ENCODE results near the gene VEZF1. TPM values are rescaled to one million over a fixed set of nuclear protein-coding genes. Genes with fewer than 3 reads are reported as not detected.

The VEZF1 gene
- total RNA-seq, 5 donors from 2014 or later (not counting 1 experiment from before 2014, with no cell fraction given) = 43.1 to 68.1 (median 63.8) TPM

DNA sequence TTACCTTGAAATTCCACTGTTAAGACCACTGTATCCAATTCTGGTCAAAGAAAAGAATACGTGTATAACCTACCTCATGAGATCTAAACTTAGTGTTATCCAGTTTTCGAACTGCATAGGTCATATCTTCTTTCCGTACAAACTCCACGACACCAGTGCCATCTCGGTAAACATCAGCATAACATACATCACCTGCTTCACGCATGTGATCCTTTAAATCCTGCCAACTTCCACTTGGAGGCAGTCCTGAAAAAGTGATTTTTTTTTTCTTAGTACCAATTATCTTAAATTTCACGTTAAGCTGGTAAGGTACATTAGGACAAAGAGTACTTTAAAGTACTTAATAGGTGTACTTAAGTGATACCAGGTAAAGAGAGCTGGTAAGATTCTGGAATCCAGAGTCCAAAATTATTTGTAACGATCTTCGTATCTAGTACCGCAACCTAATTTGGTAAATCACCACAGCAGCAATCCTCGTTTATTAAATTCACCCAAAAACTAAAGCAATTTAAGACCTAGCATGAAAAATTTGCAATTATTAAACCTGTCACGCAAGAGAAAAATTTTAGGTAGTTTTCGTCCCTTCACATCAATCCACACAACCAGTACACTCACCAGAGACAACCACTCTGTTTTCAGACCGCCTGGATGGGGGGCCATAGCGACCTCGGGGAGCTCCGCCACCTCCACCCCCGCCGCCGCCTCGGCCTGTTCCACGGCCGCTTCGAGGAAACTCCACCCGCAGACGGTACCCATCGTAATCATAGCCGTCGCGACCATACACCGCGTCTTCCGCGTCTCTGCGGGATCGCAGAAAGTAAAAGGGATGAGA, 17.9 kb upstream of the VEZF1 start:
- Histone ChIP-seq H3K36me3 (ENCODE audit: control insufficient read depth in 2 of 2, extremely low read depth in 1 of 2, insufficient read depth in 1 of 2, low read length in 1 of 2) (peaks cover 0 to 36% of the 10 kb centered on the region in 2 donors), H3K27me3 (replicated peaks in 1 of 2; ENCODE audit: control insufficient read depth in 2 of 2, extremely low read depth in 1 of 2, insufficient read depth in 2 of 2, low read length in 1 of 2) (no peaks in the 10 kb centered on the region), H3K4me1 (ENCODE audit: control insufficient read depth in 1 of 2, extremely low read depth in 1 of 2, insufficient read depth in 2 of 2, low read length in 2 of 2) (peaks cover 26 to 30% of the 10 kb centered on the region in 2 experiments), H3K9me3 (no peaks in the 10 kb centered on the region), H3K27ac (ENCODE audit: low read length) (peak overlapping the region; percentile 96), H3K4me3 (ENCODE audit: control insufficient read depth in 1 of 2, extremely low read depth in 1 of 2, low read length in 1 of 2) (peak overlapping the region; percentile 96 to 100)
- Mint-ChIP-seq H3K4me1 (peaks cover 62 to 67% (median 65%) of the 10 kb centered on the region in 3 donors), H3K4me3 (peak overlapping the region; percentile 100), H3K36me3 (peaks cover 47% of the 10 kb centered on the region), H3K9me3 (no peaks in the 10 kb centered on the region), H3K27ac (peak overlapping the region; percentile 99), H3K27me3 (no peaks in the 10 kb centered on the region)
- ChIA-PET POLR2A (interaction anchor here (0.6 to 1.0 kb wide), 5 partner anchors 9 to 1104 kb away, joined by 3 to 8 read pairs (median 3); no protein-coding TSS in a partner anchor), CTCF (interaction anchor here (0.7 to 2.4 kb wide), 4 partner anchors 9 to 77 kb away, joined by 3 to 18 read pairs (median 6); partner anchors contain the start of gene DYNLL2 (in 1 of the 2))
- peak in 1 of 4 experiments; percentile 2 for ATAC-seq (replicated peaks in 1 of 4)
- 7% methylated on average over 22 of the region's 36 CpGs for WGBS (ENCODE audit: insufficient coverage)
- DNase-seq = peak in 4 of 35 experiments; percentile 17 to 45 (median 26)

GRCh38 chr17:58005031-58005727, 17.1 kb upstream of the VEZF1 start:
- Mint-ChIP-seq H3K4me3 (peak overlapping the region; percentile 100), H3K27me3 (no peaks in the 10 kb centered on the region), H3K4me1 (peaks cover 65 to 69% (median 67%) of the 10 kb centered on the region in 3 donors), H3K27ac (peak overlapping the region; percentile 99), H3K36me3 (peaks cover 49% of the 10 kb centered on the region), H3K9me3 (no peaks in the 10 kb centered on the region)
- Histone ChIP-seq H3K27me3 (replicated peaks in 1 of 2; ENCODE audit: control insufficient read depth in 2 of 2, extremely low read depth in 1 of 2, insufficient read depth in 2 of 2, low read length in 1 of 2) (no peaks in the 10 kb centered on the region), H3K4me3 (ENCODE audit: control insufficient read depth in 1 of 2, extremely low read depth in 1 of 2, low read length in 1 of 2) (peak overlapping the region in 1 of 2 donors; percentile 100), H3K9me3 (no peaks in the 10 kb centered on the region), H3K4me1 (ENCODE audit: control insufficient read depth in 1 of 2, extremely low read depth in 1 of 2, insufficient read depth in 2 of 2, low read length in 2 of 2) (peaks cover 26 to 30% of the 10 kb centered on the region in 2 experiments), H3K27ac (ENCODE audit: low read length) (peak overlapping the region; percentile 96), H3K36me3 (ENCODE audit: control insufficient read depth in 2 of 2, extremely low read depth in 1 of 2, insufficient read depth in 1 of 2, low read length in 1 of 2) (peaks cover 0 to 43% of the 10 kb centered on the region in 2 donors)
- WGBS (ENCODE audit: insufficient coverage) = 38% methylated on average over 11 of the region's 12 CpGs
- DNase-seq (no peak), ATAC-seq (replicated peaks in 1 of 4) (no peak)
- CTCF ChIA-PET = no interaction called here
- POLR2A ChIA-PET = interaction anchor here (0.9 kb wide), 2 partner anchors 8 to 59 kb away, joined by 3 read pairs; no protein-coding TSS in a partner anchor

DNA sequence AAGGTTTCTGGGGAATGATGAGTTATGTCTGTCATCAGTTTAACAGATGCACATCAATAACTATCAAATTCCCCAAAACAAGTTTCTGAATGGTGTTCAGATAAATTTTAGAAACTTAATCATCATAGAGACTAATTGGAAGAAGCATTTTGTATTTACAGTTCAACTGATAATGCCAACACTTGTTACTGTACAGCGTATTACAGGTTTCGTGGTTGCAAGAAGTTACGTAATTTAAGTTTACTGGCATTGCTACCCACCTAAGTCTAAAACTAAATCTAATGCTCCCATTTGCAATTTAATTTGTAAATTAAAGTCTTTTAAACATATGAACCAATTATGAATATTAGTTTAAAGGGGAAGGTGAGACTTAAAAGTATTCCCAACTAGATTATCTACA, 16.0 kb upstream of the VEZF1 start:
- Histone ChIP-seq H3K27ac (ENCODE audit: low read length) (no peak overlapping the region), H3K36me3 (ENCODE audit: control insufficient read depth in 2 of 2, extremely low read depth in 1 of 2, insufficient read depth in 1 of 2, low read length in 1 of 2) (peaks cover 0 to 52% of the 10 kb centered on the region in 2 donors), H3K4me3 (ENCODE audit: control insufficient read depth in 1 of 2, extremely low read depth in 1 of 2, low read length in 1 of 2) (no peak overlapping the region), H3K27me3 (replicated peaks in 1 of 2; ENCODE audit: control insufficient read depth in 2 of 2, extremely low read depth in 1 of 2, insufficient read depth in 2 of 2, low read length in 1 of 2) (no peaks in the 10 kb centered on the region), H3K9me3 (no peaks in the 10 kb centered on the region), H3K4me1 (ENCODE audit: control insufficient read depth in 1 of 2, extremely low read depth in 1 of 2, insufficient read depth in 2 of 2, low read length in 2 of 2) (peaks cover 26 to 30% of the 10 kb centered on the region in 2 experiments)
- H3K9me3 Mint-ChIP-seq = no peaks in the 10 kb centered on the region
- ATAC-seq (replicated peaks in 1 of 4) (no peak), DNase-seq (no peak)
- POLR2A ChIA-PET = no interaction called here
- H3K4me1 Mint-ChIP-seq = peaks cover 72 to 77% (median 76%) of the 10 kb centered on the region in 3 donors
- H3K27ac Mint-ChIP-seq = peak overlapping the region; percentile 61 to 66
- no CpG with 5 or more reads among the region's 3 CpGs for WGBS (ENCODE audit: insufficient coverage)
- H3K27me3 Mint-ChIP-seq = no peaks in the 10 kb centered on the region
- H3K36me3 Mint-ChIP-seq = peaks cover 49% of the 10 kb centered on the region
- CTCF ChIA-PET = no interaction called here
- H3K4me3 Mint-ChIP-seq = no peak overlapping the region

DNA sequence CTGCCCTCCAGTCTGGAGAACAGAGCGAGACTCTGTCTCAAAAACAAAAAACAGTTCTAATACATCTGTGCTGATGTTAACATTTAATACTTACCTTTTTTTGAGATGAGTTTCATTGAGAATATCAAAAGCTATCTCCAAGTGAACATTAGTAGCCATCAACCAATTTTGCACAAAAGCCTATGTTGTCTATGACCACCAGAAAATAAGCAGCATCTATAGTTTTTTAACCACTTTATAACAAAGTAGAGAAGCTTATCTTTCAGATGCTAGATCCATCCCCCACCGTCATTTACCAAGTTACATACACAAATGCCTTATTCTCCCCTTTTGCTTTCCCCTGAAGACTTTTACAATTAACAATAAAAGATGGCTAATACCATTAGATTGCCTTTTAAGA, 14.9 kb upstream of the VEZF1 start:
- CTCF ChIA-PET = interaction anchor here in 1 of 2 donors (1.8 to 8.6 kb wide), 3 partner anchors 9 to 145 kb away, joined by 8 to 68 read pairs (median 9); no protein-coding TSS in a partner anchor
- H3K36me3 ChIP-seq (ENCODE audit: control insufficient read depth in 2 of 2, extremely low read depth in 1 of 2, insufficient read depth in 1 of 2, low read length in 1 of 2) = peaks cover 0 to 52% of the 10 kb centered on the region in 2 donors
- no peak for ATAC-seq (replicated peaks in 1 of 4)
- Mint-ChIP-seq H3K27me3 (no peaks in the 10 kb centered on the region), H3K27ac (peak overlapping the region in 1 of 2 donors; percentile 49), H3K4me1 (peaks cover 68 to 79% (median 75%) of the 10 kb centered on the region in 3 donors), H3K36me3 (peaks cover 49% of the 10 kb centered on the region), H3K4me3 (peak overlapping the region in 1 of 3 donors; percentile 4), H3K9me3 (no peaks in the 10 kb centered on the region)
- 86% methylated on average over 1 of the region's 2 CpGs for WGBS (ENCODE audit: insufficient coverage)
- no peak overlapping the region for H3K27ac ChIP-seq (ENCODE audit: low read length)
- peaks cover 24% of the 10 kb centered on the region in 2 experiments for H3K4me1 ChIP-seq (ENCODE audit: control insufficient read depth in 1 of 2, extremely low read depth in 1 of 2, insufficient read depth in 2 of 2, low read length in 2 of 2)
- no peaks in the 10 kb centered on the region for H3K9me3 ChIP-seq
- no peaks in the 10 kb centered on the region for H3K27me3 ChIP-seq (replicated peaks in 1 of 2; ENCODE audit: control insufficient read depth in 2 of 2, extremely low read depth in 1 of 2, insufficient read depth in 2 of 2, low read length in 1 of 2)
- POLR2A ChIA-PET = interaction anchor here in 1 of 2 donors (0.7 kb wide), 1 partner anchor 41 kb away, joined by 3 read pairs; no protein-coding TSS in a partner anchor
- H3K4me3 ChIP-seq (ENCODE audit: control insufficient read depth in 1 of 2, extremely low read depth in 1 of 2, low read length in 1 of 2) = no peak overlapping the region
- no peak for DNase-seq

DNA sequence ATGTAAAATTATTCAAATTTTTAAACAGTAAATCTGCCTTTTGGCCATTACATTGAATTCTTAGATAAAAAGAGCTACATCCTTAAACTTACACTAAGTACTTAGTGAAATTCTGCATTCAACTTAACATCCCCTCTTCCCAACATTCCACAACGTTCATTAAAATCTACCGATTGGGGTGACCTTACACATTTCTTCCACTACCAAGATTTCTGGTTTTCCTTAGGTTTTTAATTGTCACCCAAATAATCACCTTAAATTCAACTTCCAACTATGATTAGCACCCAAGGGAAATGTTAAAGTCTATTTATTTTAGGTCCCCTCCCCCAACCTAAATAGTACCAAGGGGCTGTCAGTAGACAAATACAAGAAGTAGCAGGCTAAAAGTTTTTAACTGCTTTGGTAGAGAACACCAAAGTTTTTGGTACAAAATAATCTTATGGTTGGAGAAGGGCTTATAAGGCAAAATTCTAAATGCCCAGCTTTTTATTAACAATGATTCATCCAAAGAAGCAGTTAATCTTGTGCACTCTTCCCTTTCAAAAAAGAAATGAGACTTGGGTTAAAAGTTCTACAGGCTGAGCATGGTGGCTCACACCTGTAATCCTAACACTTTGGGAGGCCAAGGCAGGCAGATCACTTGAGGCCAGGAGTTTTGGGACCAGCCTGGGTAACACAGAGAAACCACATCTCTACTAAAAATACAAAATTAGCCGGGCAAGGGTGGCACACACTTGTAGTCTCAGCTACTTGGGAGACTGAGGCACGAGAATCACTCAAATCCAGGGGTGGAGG, 14.3 kb upstream of the VEZF1 start:
- Mint-ChIP-seq H3K4me1 (peaks cover 63 to 74% (median 70%) of the 10 kb centered on the region in 3 donors), H3K27me3 (no peaks in the 10 kb centered on the region), H3K36me3 (peaks cover 49% of the 10 kb centered on the region), H3K9me3 (no peaks in the 10 kb centered on the region), H3K4me3 (no peak overlapping the region), H3K27ac (peak overlapping the region in 1 of 2 donors; percentile 42)
- H3K27ac ChIP-seq (ENCODE audit: low read length) = no peak overlapping the region
- POLR2A ChIA-PET = interaction anchor here (0.6 to 1.0 kb wide), 4 partner anchors 12 to 214 kb away, joined by 3 read pairs; no protein-coding TSS in a partner anchor
- no peak overlapping the region for H3K4me3 ChIP-seq (ENCODE audit: control insufficient read depth in 1 of 2, extremely low read depth in 1 of 2, low read length in 1 of 2)
- no peak for ATAC-seq (replicated peaks in 1 of 4)
- CTCF ChIA-PET = interaction anchor here (0.8 to 8.6 kb wide), 7 partner anchors 9 to 144 kb away, joined by 3 to 68 read pairs (median 6); no protein-coding TSS in a partner anchor
- H3K27me3 ChIP-seq (replicated peaks in 1 of 2; ENCODE audit: control insufficient read depth in 2 of 2, extremely low read depth in 1 of 2, insufficient read depth in 2 of 2, low read length in 1 of 2) = no peaks in the 10 kb centered on the region
- DNase-seq = no peak
- WGBS (ENCODE audit: insufficient coverage) = 93% methylated on average over 2 of the region's 4 CpGs
- no peaks in the 10 kb centered on the region for H3K9me3 ChIP-seq
- H3K36me3 ChIP-seq (ENCODE audit: control insufficient read depth in 2 of 2, extremely low read depth in 1 of 2, insufficient read depth in 1 of 2, low read length in 1 of 2) = peaks cover 0 to 52% of the 10 kb centered on the region in 2 donors
- H3K4me1 ChIP-seq (ENCODE audit: control insufficient read depth in 1 of 2, extremely low read depth in 1 of 2, insufficient read depth in 2 of 2, low read length in 2 of 2) = peaks cover 19 to 21% of the 10 kb centered on the region in 2 experiments

Measured in T-cell (primary cell).